ENCODE data around the gene PBX3. TPM values are rescaled to one million over a fixed set of nuclear protein-coding genes. Genes with fewer than 3 reads are reported as not detected.

PBX3 gene
- total and polyA plus RNA-seq, 2 of the 13 experiments (the other 11 are each of a cell fraction or from before 2014, with no cell fraction given) = 6.0 to 11.2 TPM

DNA sequence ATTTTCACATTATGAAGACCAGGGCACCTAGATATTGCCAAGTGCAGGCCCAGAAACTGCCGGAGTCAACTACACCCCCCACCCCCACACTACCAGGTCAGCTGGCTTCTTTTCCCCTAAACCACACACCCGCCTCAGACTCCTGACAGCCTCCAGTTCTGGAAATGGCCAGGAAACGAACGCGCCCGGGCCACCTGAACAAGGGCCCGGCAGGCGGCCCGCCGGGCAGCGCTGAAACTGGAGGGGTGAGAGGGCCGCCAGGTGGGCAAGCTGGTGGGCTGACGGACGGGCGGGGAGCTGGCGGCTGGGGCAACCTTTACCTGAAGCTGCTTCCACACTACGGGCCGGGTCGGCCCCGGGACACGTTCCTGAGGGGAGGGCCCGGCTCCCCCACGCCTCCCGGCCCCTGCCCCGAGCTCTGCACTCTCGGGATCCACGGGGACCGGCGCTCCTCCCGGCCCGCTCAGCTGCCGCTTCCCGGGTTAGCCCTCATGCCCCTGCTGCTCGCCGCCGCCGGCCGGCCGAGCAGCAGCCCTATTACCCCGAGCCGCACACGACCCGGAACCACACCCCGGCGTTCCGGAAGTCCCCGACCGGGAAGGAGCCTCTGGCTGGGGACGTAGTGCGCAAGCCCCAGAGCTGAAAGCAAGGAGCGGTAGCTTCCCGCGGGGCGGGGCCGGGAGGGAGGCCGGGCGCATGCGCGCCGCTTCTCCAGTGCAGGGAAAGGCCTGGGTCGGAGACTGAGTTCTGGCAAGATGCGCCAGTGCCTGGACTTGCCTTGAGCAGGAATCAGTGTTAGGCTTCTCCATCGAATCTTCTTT, 40.3 kb upstream of the PBX3 start, which contains the start of gene MAPKAP1 (continued):
- TF ChIP-seq GATAD1 (CRISPR knock-in tag; IDR thresholded peaks at IDR 0.05) = peak; percentile 87
- TF ChIP-seq ZNF235 (CRISPR knock-in tag; IDR thresholded peaks at IDR 0.05; ENCODE audit: borderline replicate concordance) = no peak
- TF ChIP-seq, protein P1, sequence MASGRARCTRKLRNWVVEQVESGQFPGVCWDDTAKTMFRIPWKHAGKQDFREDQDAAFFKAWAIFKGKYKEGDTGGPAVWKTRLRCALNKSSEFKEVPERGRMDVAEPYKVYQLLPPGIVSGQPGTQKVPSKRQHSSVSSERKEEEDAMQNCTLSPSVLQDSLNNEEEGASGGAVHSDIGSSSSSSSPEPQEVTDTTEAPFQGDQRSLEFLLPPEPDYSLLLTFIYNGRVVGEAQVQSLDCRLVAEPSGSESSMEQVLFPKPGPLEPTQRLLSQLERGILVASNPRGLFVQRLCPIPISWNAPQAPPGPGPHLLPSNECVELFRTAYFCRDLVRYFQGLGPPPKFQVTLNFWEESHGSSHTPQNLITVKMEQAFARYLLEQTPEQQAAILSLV (CRISPR knock-in tag; IDR thresholded peaks at IDR 0.05; ENCODE audit: borderline replicate concordance) = peak; percentile 80; the same call in 1 of the 2 replicates
- TF ChIP-seq CREB1 (IDR thresholded peaks at IDR 0.05) = no peak
- peak; percentile 39; the same call in 1 of the 2 replicates for TF ChIP-seq CREB1 (CRISPR knock-in tag; IDR thresholded peaks at IDR 0.05)
- TF ChIP-seq, protein P2, sequence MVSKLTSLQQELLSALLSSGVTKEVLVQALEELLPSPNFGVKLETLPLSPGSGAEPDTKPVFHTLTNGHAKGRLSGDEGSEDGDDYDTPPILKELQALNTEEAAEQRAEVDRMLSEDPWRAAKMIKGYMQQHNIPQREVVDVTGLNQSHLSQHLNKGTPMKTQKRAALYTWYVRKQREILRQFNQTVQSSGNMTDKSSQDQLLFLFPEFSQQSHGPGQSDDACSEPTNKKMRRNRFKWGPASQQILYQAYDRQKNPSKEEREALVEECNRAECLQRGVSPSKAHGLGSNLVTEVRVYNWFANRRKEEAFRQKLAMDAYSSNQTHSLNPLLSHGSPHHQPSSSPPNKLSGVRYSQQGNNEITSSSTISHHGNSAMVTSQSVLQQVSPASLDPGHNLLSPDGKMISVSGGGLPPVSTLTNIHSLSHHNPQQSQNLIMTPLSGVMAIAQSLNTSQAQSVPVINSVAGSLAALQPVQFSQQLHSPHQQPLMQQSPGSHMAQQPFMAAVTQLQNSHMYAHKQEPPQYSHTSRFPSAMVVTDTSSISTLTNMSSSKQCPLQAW (CRISPR knock-in tag; IDR thresholded peaks at IDR 0.05) = no peak
- TF ChIP-seq, protein P3, sequence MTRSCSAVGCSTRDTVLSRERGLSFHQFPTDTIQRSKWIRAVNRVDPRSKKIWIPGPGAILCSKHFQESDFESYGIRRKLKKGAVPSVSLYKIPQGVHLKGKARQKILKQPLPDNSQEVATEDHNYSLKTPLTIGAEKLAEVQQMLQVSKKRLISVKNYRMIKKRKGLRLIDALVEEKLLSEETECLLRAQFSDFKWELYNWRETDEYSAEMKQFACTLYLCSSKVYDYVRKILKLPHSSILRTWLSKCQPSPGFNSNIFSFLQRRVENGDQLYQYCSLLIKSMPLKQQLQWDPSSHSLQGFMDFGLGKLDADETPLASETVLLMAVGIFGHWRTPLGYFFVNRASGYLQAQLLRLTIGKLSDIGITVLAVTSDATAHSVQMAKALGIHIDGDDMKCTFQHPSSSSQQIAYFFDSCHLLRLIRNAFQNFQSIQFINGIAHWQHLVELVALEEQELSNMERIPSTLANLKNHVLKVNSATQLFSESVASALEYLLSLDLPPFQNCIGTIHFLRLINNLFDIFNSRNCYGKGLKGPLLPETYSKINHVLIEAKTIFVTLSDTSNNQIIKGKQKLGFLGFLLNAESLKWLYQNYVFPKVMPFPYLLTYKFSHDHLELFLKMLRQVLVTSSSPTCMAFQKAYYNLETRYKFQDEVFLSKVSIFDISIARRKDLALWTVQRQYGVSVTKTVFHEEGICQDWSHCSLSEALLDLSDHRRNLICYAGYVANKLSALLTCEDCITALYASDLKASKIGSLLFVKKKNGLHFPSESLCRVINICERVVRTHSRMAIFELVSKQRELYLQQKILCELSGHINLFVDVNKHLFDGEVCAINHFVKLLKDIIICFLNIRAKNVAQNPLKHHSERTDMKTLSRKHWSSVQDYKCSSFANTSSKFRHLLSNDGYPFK (CRISPR knock-in tag; IDR thresholded peaks at IDR 0.05; ENCODE audit: borderline replicate concordance) = peak; percentile 77; the same call in 1 of the 2 replicates
- no peak for TF ChIP-seq ZNF564 (CRISPR knock-in tag; IDR thresholded peaks at IDR 0.05)
- TF ChIP-seq, protein P4, sequence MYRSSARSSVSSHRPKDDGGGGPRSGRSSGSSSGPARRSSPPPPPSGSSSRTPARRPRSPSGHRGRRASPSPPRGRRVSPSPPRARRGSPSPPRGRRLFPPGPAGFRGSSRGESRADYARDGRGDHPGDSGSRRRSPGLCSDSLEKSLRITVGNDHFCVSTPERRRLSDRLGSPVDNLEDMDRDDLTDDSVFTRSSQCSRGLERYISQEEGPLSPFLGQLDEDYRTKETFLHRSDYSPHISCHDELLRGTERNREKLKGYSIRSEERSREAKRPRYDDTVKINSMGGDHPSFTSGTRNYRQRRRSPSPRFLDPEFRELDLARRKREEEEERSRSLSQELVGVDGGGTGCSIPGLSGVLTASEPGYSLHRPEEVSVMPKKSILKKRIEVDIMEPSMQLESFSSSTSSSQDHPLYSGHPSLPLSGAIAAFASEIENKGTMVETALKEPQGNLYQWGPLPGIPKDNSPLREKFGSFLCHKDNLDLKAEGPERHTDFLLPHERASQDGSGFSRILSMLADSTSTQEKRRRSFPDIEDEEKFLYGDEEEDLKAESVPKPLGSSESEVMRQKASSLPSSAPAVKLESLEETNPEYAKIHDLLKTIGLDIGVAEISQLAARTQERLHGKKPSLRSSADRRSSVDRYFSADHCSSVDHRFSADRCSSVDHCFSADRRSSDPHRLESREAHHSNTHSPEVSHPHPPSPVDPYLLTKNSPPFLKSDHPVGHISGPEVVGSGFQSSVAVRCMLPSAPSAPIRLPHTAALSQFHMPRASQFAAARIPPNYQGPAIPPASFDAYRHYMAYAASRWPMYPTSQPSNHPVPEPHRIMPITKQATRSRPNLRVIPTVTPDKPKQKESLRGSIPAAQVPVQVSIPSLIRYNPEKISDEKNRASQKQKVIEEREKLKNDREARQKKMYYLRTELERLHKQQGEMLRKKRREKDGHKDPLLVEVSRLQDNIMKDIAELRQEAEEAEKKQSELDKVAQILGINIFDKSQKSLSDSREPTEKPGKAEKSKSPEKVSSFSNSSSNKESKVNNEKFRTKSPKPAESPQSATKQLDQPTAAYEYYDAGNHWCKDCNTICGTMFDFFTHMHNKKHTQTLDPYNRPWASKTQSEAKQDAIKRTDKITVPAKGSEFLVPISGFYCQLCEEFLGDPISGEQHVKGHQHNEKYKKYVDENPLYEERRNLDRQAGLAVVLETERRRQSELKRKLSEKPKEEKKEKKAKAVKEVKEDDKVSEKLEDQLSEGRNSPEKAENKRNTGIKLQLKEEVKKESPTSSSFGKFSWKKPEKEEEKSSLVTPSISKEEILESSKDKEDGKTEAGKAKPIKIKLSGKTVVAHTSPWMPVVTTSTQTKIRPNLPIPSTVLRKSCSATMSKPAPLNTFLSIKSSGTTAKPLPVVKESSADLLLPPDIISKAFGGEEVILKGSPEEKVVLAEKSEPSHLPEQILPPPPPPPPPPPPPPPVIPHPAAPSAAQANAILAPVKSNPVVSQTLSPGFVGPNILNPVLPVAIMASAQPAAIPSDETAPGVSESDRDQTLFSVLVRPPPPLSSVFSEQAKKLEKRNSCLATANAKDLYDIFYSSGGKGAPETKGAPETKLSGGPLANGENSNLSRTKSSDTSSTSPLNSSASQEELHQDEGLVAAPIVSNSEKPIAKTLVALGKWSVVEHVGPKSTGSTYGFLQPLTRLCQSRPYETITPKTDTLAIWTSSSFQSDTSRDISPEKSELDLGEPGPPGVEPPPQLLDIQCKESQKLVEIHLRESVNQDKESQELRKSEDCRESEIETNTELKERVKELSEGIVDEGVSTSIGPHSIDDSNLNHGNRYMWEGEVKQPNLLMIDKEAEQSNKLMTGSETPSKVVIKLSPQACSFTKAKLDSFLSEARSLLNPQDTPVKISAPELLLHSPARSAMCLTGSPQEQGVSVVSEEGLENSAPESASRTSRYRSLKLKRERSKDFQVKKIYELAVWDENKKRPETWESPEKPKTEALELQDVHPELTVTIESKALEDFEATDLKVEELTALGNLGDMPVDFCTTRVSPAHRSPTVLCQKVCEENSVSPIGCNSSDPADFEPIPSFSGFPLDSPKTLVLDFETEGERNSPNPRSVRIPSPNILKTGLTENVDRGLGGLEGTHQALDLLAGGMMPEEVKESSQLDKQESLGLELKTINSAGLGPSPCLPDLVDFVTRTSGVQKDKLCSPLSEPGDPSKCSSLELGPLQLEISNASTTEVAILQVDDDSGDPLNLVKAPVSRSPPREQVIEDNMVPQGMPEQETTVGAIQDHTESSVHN (CRISPR knock-in tag; IDR thresholded peaks at IDR 0.05) = no peak
- TF ChIP-seq, protein P5, sequence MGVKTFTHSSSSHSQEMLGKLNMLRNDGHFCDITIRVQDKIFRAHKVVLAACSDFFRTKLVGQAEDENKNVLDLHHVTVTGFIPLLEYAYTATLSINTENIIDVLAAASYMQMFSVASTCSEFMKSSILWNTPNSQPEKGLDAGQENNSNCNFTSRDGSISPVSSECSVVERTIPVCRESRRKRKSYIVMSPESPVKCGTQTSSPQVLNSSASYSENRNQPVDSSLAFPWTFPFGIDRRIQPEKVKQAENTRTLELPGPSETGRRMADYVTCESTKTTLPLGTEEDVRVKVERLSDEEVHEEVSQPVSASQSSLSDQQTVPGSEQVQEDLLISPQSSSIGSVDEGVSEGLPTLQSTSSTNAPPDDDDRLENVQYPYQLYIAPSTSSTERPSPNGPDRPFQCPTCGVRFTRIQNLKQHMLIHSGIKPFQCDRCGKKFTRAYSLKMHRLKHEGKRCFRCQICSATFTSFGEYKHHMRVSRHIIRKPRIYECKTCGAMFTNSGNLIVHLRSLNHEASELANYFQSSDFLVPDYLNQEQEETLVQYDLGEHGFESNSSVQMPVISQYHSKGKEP (CRISPR knock-in tag; IDR thresholded peaks at IDR 0.05) = no peak
- no peak for TF ChIP-seq PCBP2 (optimal IDR thresholded peaks at IDR 0.05; ENCODE audit: low read depth, low read length, poor library complexity, severe bottlenecking)
- TF ChIP-seq BCL6 (CRISPR knock-in tag; IDR thresholded peaks at IDR 0.05) = no peak

Measured in HepG2 (cell line).